ENCODE measurements around the gene MYOD1. TPM values are rescaled to one million over a fixed set of nuclear protein-coding genes. Genes with fewer than 3 reads are reported as not detected.

MYOD1 gene
- total RNA-seq, 4 donors from 2014 or later = not detected

GRCh38 chr11:17716807-17717206 lies 2.6 kb upstream of the MYOD1 start:
- no peaks in the 10 kb centered on the region for H3K36me3 ChIP-seq
- no peak for TF ChIP-seq EP300 (IDR thresholded peaks at IDR 0.05; ENCODE audit: low read depth)
- H3K27ac ChIP-seq = no peak overlapping the region
- WGBS, 2 donors (ENCODE audit: low coverage in 1 of 2) = 68 to 80% methylated on average over 1 to 2 of the region's 2 CpGs
- intact Hi-C loops (cut with DNase I; ENCODE audit: low total_unique reads) = no loop called here
- peaks cover 96% of the 10 kb centered on the region for H3K27me3 ChIP-seq
- H3K4me1 ChIP-seq = peaks cover 0 to 8% (median 0%) of the 10 kb centered on the region in 4 donors
- DNase-seq = no peak
- in situ Hi-C loops (cut with MboI; ENCODE audit: low pct_ligation_motif_present in 1 of 4, low pct_unique_long_range_greater_than_20kb in 1 of 4, low sequenced_read_pairs in 3 of 4) = no loop called here
- H3K9me3 ChIP-seq = no peaks in the 10 kb centered on the region
- no peak overlapping the region for H3K4me3 ChIP-seq

- Histone ChIP-seq H3K4me1 (peaks cover 0 to 8% (median 0%) of the 10 kb centered on the region in 4 donors), H3K36me3 (no peaks in the 10 kb centered on the region), H3K4me3 (no peak overlapping the region), H3K27me3 (peaks cover 96% of the 10 kb centered on the region), H3K9me3 (no peaks in the 10 kb centered on the region), H3K27ac (no peak overlapping the region)
- DNase-seq = no peak
- TF ChIP-seq POLR2A (IDR thresholded peaks at IDR 0.05) (no peak), CTCF (IDR thresholded peaks at IDR 0.05) (no peak), POLR2AphosphoS5 (IDR thresholded peaks at IDR 0.05) (no peak), EP300 (IDR thresholded peaks at IDR 0.05; ENCODE audit: low read depth) (no peak)
- in situ Hi-C loops (cut with MboI; ENCODE audit: low pct_ligation_motif_present in 1 of 4, low pct_unique_long_range_greater_than_20kb in 1 of 4, low sequenced_read_pairs in 3 of 4) = no loop called here
- WGBS, 2 donors (ENCODE audit: low coverage in 1 of 2) = 67% methylated on average over 7 of the region's 7 CpGs; no CpG with 5 or more reads in 1 of the 2 donors
- intact Hi-C loops (cut with DNase I; ENCODE audit: low total_unique reads) = no loop called here
These were observed 1.4 kb upstream of the MYOD1 start for GRCh38 chr11:17718015-17718414.

- peaks cover 0 to 8% (median 0%) of the 10 kb centered on the region in 4 donors for H3K4me1 ChIP-seq
- intact Hi-C loops (cut with DNase I; ENCODE audit: low total_unique reads) = no loop called here
- no peak overlapping the region for H3K4me3 ChIP-seq
- TF ChIP-seq CTCF (IDR thresholded peaks at IDR 0.05) (no peak), POLR2A (IDR thresholded peaks at IDR 0.05) (no peak), EP300 (IDR thresholded peaks at IDR 0.05; ENCODE audit: low read depth) (no peak), POLR2AphosphoS5 (IDR thresholded peaks at IDR 0.05) (no peak)
- WGBS, 2 donors (ENCODE audit: low coverage in 1 of 2) = 20% methylated on average over 16 of the region's 16 CpGs; no CpG with 5 or more reads in 1 of the 2 donors
- no peaks in the 10 kb centered on the region for H3K9me3 ChIP-seq
- peaks cover 97% of the 10 kb centered on the region for H3K27me3 ChIP-seq
- no peak overlapping the region for H3K27ac ChIP-seq
- in situ Hi-C loops (cut with MboI; ENCODE audit: low pct_ligation_motif_present in 1 of 4, low pct_unique_long_range_greater_than_20kb in 1 of 4, low sequenced_read_pairs in 3 of 4) = no loop called here
- no peak for DNase-seq
- no peaks in the 10 kb centered on the region for H3K36me3 ChIP-seq
These were observed 835 bp upstream of the MYOD1 start for GRCh38 chr11:17718510-17718962.

GRCh38 chr11:17719938-17720795 lies 796 bp downstream of the MYOD1 start:
- peaks cover 0 to 8% (median 0%) of the 10 kb centered on the region in 4 donors for H3K4me1 ChIP-seq
- in situ Hi-C loops (cut with MboI; ENCODE audit: low pct_ligation_motif_present in 1 of 4, low pct_unique_long_range_greater_than_20kb in 1 of 4, low sequenced_read_pairs in 3 of 4) = loop anchor here in 1 of 4 donors (10.0 kb wide), 1 partner anchor 265 kb away; no protein-coding TSS in a partner anchor
- WGBS, 2 donors (ENCODE audit: low coverage in 1 of 2) = 28% methylated on average over 85 of the region's 85 CpGs; no CpG with 5 or more reads in 1 of the 2 donors
- H3K27me3 ChIP-seq = peaks cover 95% of the 10 kb centered on the region
- TF ChIP-seq CTCF (IDR thresholded peaks at IDR 0.05) = no peak
- no peak for TF ChIP-seq POLR2A (IDR thresholded peaks at IDR 0.05)
- no peak for TF ChIP-seq EP300 (IDR thresholded peaks at IDR 0.05; ENCODE audit: low read depth)
- H3K4me3 ChIP-seq = no peak overlapping the region
- intact Hi-C loops (cut with DNase I; ENCODE audit: low total_unique reads) = no loop called here
- H3K27ac ChIP-seq = no peak overlapping the region
- DNase-seq = no peak
- H3K9me3 ChIP-seq = no peaks in the 10 kb centered on the region
- H3K36me3 ChIP-seq = no peaks in the 10 kb centered on the region

Measured in transverse colon (tissue), 4 donors.